GM12892 (cell line): Measurements from ENCODE around the gene PFKFB4.

ENCODE experiments used
- POLR2A ChIP-seq: IDR thresholded peaks from 2 replicates; pipeline ENCODE4 v1.6.1; 2011; ENCODE audit warnings: low read depth, low read length, control low read depth
- POLR2AphosphoS5 ChIP-seq: IDR thresholded peaks from 2 replicates; pipeline ENCODE4 v1.6.1; 2011; ENCODE audit warnings: low read depth, low read length, control low read depth
- TAF1 ChIP-seq: IDR thresholded peaks from 2 replicates; pipeline ENCODE4 v1.6.1; 2011; ENCODE audit warnings: low read depth, mild to moderate bottlenecking, control low read depth, low read length, borderline replicate concordance

DNA sequence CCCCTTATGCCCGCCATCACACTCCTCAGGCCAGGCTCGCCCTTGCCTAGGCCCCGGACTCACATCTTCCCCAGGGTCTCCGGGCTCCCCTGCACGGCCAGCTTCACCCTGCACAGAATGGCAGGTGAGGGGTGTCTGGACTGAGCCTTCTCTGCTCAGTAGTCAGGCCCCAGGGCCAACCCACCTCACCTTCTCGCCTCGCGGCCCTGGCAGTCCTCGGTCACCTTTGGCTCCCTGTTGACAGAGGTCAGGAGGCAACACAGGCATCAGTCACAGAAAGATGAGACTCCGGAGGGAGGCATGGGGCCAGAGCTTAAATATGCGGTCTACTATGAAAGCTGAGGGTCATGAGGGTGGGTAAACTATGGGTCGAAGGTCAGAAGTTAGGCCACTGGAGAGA, 15.3 kb upstream of the PFKFB4 start:
- no peak for TF ChIP-seq POLR2AphosphoS5
- no peak for TF ChIP-seq POLR2A
- no peak for TF ChIP-seq TAF1
